Measurements from ENCODE around the gene NPFFR1. TPM values are rescaled to one million over a fixed set of nuclear protein-coding genes. Genes with fewer than 3 reads are reported as not detected.

NPFFR1 gene
- total RNA-seq = not detected in 2 replicates

DNA sequence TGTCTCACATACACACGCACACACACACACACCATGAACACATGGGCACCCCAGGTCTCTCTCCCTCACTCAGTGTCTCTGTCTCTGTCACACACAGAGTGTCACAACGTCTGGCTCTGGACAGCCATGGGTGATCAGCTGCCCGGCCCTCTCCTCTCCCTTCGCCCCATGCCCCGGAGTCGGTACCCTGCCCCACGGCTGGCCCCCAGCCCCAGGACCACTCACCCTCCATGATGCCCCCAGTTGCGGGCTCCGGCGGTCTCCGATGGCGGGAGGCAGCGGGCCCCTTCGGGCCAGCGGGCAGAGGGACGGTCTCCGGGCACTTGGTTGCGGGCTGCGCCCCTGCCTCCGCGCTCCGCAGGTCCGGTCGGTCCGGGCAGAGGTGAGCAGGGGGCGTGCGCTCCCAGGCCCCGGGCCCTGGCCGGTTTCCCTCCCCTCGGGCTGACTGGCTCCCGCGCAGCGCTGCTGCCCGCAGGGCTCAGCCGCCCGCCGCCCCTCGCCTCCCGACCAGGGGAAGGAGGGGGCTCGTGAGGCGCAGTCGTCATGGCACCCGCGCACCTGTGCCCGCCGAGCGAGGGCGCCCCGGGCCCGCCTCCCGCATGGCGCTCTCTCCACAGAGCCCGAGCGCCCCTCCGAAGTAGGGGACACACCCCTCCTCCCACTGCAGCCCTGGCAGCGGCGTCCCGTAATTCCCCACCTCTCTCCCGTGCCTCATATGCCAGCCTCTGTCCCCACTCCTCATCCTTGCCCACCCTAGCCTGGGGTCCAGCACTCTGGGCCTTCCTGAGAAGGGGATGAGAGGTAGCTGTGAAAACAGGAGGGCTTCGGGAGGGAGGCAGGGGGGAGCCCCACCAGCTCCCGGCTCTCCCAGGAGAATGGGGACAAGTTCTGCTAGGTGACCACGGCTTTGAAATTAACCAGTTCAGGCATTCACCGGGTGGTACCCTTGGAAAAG, at the start of gene NPFFR1:
Gene NPFFR1, minus strand, starts transcription at position 560 of the 955 bp plus-strand sequence. Its CDS starts 328 bp downstream, at position 232.

DNA sequence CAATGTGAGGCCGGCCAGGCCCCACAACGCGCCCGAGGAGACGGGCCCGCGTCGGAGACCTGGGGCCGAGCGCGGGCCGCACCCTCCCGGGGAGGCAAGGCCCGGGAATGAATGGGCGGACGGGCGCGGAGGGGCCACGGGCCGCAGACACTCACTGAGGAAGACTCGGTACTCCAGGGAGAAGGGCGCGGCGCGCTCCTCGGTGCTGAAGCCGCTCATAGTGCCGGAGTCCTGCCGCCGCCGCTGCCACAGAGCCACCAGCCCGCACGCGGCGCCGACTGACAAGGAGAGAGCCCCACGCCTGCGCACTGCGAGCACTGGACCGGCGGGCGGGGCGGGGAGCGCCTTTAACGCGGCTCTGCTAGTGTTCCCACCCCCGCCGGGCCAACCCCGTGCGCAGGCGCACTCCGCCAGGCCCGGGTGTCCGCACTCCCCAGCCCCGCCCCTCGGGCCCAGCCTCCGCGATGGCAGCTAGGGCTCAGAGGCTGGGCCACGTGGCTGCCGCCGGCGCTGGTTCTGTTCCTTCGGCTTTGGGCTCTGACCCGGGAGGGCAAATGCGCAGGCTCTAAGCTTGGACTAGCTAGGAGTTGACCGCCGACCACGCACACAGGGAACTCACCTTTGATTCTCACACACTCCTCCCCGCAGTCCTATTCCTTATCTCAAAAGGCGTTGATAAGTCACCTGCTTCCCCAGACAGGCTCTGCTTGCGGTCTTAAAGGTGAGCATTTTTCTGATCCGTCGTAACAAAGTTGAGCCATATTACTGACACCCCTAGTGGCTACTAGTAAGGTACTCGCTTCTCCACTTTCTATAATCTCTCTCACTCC, 50.5 kb downstream of the NPFFR1 start, which contains the start of gene PPA1:
Gene PPA1, minus strand, starts transcription at position 321 of the 830 bp plus-strand sequence. Its CDS starts 102 bp downstream, at position 219.

Other genes with a start within 250 kb of the NPFFR1 start
- gene MACROH2A2, start 231.2 kb downstream of the NPFFR1 start, total RNA-seq = 0.36 and 1.5 TPM in 2 replicates
- 3.6 and 4.9 TPM in 2 replicates for gene AIFM2, start 151.2 kb downstream of the NPFFR1 start, total RNA-seq
- gene TYSND1, start 137.3 kb downstream of the NPFFR1 start, total RNA-seq = 4.8 and 6.2 TPM in 2 replicates
- 134 and 147 TPM in 2 replicates for gene SAR1A, start 113.5 kb downstream of the NPFFR1 start, total RNA-seq
- gene PPA1, start 50.6 kb downstream of the NPFFR1 start, total RNA-seq = 204 and 245 TPM in 2 replicates
- 7.3 and 7.7 TPM in 2 replicates for gene LRRC20, start 98.6 kb upstream of the NPFFR1 start, total RNA-seq
- gene EIF4EBP2, start 120.1 kb upstream of the NPFFR1 start, total RNA-seq = 15.4 and 16.3 TPM in 2 replicates
- gene NODAL, start 157.7 kb upstream of the NPFFR1 start, total RNA-seq = not detected in 2 replicates
- 25.0 and 57.1 TPM in 2 replicates for gene PALD1, start 194.8 kb upstream of the NPFFR1 start, total RNA-seq